ENCODE data around the gene LEUTX.
A peak's percentile ranks its signal among the peaks of the same experiment; 100 is the strongest.

The LEUTX gene

DNA sequence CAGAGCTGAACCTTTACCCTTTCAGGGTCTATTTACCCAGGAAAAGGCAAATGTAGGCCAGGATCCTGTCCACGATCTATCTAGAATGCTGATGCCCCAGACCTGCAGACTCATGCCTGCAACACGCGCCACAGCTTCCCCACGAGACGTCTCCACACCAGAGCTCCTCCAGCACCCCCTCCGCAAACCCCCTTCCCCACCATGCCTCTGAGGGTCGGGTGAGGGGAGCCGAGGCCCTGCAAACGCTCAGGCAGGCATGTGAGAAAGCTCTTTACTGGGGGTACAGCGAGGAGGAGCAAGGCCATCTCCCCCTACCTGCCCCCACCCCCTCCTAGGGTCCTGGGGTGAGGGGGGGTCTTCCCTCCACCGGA is 46.4 kb downstream of the LEUTX start:
- no peak for DNase-seq

DNA sequence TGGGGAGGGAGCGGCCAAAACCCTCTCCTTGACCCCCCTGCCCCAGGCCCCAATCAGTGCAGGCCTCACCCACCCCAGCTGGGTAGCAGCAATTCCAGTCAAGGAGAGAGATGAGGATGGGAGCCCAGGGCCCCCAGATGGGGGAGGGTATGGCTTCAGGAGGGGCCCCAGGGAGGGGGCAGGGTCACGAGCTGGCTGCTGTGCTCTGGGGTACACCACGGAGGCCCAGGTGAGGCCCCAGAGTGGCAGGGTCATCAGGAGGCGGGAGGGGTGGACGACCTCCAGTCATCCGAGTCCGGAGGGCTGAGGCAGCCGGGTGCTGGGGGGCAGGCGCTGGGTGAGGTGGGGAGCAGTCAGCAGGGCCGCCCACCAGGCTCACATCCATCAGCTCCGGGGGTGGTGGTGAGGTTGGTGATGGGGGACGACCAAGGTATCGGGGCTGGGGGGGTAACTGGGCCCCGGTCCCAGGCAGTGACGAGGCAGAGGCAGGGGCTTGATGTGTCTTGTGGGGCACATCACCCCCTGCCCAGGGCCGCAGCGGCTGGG is 47.0 kb downstream of the LEUTX start:
- no peak for DNase-seq

DNA sequence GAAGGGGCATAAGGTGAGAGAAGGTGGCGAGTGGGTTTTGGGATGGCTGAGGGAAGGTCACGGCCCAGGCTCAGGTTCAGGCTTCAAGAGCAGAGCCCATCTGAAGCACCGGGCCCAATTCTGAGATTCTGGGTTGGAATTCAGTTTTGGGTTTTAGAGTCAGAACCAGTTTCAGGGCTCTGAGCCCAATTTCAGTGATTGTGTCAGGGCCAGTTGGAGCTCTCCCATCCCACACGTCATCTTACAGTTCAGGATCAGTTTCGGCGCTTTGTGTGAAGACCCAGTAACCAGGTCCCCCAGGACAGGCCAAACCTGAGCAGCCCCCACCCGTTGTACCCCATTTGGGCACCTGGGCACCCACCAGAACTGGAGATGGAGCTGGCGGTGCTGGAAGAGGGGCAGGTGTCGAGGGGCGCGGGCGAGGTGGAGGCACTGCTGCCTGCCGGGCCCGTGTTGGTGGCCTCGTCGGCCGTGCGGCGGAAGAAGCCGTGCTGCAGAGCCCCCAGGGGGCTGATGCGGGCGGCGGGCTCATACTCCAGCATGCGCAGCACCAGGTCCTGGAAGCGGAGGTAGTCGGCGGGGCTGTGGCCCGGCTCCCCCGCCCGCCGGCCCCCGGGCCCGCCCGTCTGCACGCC is 47.8 kb downstream of the LEUTX start:
- no peak for DNase-seq

DNA sequence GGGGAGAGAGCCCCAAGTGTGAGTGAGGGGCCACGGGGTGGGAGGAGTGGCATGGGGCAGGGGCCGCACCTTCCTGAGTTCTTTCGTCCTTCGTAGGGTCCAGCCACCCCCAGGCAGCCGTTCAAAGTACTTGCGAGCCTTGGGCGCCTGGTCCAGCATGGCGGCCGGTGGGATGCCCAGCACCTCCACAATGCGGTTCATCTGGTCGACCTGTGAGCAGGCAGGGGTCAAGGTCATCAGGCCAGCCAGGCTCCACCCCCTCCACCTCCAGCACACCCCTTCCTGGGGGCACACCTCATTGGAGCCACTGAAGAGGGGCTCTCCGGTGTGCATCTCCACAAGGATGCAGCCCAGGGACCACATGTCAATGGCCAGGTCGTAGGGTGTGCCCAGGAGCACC is 48.6 kb downstream of the LEUTX start:
- no peak for DNase-seq

DNA sequence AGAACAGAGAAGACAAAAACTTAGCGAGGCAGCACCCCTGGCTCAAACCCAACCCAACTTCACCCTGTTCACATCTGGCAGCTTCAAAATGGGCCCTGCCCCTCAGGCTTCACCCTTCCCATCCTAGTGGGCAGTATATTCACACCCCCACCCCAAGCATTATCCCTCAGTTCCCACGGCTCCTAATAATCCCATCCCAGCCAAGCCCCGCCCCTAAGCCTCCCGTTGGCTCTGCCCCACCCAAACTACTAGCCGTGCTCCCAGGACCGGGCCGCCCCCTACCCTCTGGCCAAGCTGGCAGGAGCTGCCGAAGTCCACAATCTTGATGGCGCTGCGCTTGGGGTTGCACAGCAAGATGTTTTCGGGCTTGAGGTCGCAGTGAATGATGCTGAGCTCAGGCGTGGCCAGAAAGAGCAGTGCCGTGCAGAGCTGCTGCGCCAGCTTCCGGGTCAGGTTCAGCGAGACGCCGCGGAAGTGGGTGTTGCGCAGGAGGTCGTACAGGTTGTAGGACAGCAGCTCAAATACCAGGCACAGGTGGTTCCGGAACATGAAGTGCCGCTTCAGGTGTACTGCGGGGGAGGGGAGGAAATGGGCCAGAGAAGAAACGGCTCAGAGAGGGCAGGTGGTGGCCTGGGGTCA is 49.5 kb downstream of the LEUTX start:
- no peak for DNase-seq

DNA sequence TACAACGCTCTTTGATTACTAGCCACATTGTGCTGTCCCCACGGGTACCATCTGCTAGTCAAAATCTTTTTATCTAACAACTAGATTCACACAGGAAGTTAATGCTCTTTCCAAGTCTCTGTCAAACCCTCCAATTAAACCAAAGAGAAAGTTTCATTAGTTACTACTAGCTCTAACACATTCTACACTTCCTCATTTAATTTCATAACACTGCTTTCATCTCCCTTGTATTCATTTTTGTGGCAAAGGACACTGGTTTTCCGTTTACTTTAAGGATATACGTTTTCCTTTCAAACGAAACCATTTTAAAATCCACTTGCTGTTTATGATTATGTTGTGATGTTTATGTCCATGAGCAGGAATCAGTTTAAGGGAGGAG is 50.0 kb downstream of the LEUTX start:
- no peak for DNase-seq

DNA sequence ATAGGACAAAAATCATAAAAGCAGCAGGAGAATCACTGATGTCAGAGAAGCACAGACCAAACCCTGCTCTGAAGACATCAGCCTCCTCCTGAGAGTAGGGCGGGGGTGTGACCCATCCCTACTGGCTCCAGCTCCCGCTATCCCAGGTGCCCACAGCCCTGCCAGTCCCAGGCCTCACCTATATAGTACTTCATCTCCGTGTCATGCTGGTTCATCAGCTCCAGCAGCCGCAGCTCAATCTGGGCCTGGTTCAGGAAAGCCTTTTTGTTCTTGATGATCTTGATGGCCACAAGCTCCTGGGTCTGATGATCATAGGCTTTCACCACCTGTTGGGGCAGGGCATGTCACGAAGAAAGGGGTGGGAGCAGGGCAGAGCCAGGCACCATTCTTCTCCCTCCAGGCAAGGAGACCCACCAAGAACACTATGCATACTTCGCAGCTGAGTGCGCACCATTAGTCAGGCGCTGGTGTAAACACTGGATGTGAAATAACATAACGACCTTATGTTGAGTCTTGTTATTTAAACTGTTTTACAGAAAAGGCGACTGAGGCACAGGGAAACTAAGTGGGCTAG is 51.1 kb downstream of the LEUTX start:
- no peak for DNase-seq

DNA sequence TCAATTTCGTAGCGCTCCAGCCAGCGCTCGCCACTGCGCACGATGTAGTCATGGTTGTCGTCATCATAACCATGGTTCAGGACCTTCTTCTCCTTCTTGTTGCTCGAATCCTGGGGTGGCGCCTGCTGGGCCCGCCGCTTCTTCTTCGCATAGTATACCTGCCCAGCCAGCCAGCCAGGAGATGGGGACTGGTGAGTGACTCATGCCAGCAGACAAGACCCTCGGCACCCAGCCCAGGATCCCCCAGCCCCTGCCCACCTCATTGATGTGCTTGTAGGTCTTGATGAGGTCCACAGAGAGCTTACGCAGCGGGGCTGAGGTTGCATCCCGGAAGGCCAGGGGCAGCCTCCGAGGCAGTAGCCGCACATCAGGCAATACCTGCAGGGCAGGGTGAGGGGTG is 51.8 kb downstream of the LEUTX start:
- DNase-seq = no peak

DNA sequence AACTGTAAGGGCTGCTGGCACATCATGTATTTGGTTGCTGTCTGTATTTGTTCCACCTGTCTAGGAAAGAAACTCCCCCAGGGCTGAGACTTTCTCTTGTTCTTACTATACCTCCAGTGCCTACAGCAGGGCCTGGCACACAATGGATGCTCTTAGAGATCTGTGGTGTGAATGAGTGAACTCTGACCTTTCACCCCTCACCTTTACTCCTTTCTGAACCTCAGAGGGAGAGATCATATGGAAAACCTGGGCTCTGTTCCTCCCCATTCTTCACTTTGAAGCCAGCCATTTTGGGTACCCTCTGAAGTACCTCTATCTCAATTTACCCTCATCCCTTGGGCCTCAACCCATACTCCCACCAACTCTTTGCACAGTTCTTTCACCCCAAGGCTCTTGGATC is 52.2 kb downstream of the LEUTX start:
- DNase-seq = no peak

DNA sequence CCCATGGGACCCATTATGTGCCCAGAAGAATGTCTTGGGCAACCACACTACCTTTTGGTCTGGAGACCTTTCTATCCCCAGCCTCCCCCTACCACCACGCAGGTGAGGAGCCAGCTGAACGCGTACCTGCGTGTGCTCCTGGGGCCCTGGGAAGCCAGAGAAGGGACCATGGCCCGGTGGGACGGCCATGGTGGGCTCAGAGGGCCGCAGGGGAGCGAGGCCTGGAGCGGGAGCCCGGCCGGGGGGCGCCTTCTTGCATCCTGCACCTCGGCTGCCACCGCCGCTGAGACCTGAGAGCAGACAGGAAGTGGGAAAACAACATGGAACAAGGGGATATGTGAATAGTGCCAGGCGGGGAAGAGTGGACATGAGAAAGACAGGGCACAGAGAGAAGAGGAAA is 53.0 kb downstream of the LEUTX start:
- no peak for DNase-seq

DNA sequence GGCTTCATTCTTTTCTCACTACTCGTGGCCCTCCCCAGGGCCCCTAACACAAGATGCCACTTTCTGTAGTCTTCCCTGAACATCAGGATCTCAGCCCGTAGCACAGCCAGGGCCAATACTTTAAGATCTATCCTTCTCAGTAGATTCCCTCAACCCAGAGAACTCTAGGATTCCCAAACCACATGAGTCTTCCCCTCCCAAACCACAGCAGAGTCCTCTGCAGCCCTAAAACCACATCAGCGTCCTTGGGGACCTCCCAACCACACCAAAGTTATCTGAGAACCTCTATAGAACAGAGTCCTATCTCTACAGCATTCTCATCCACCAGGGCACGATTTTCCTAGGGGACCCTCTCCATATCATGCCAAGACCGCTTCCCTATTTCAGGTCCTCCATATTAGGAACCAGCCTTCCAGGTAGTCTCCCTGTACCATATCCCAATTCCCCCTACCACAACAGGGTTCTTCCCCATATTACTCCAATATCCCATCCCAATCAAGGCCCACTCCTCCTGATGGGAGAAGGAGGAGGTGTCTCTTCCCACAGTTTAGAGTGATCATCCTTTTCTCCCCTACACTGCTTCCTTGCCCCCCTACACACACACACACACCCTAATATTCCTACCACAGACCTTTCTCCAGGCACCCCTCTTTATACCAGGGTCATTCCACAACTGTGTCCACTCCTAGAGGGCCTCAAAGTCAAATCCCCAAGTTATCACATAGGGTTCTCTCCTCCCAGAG is 53.9 kb downstream of the LEUTX start:
- DNase-seq = no peak

DNA sequence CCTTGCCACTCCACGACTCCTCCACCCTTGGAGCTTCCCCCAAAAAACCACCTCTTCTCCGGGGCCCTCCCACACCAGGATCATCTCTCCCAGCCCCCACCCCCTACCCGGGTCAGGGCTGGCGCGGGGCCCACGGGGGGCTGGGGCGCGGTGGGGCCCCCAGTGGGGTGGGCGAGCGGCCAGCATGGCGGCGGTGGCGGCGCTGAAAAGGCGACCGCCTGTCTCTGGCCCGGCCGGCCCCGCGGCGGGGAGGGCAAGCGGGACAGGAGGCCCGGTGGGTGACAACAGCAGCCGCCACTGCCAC is 54.5 kb downstream of the LEUTX start:
- no peak for DNase-seq

DNA sequence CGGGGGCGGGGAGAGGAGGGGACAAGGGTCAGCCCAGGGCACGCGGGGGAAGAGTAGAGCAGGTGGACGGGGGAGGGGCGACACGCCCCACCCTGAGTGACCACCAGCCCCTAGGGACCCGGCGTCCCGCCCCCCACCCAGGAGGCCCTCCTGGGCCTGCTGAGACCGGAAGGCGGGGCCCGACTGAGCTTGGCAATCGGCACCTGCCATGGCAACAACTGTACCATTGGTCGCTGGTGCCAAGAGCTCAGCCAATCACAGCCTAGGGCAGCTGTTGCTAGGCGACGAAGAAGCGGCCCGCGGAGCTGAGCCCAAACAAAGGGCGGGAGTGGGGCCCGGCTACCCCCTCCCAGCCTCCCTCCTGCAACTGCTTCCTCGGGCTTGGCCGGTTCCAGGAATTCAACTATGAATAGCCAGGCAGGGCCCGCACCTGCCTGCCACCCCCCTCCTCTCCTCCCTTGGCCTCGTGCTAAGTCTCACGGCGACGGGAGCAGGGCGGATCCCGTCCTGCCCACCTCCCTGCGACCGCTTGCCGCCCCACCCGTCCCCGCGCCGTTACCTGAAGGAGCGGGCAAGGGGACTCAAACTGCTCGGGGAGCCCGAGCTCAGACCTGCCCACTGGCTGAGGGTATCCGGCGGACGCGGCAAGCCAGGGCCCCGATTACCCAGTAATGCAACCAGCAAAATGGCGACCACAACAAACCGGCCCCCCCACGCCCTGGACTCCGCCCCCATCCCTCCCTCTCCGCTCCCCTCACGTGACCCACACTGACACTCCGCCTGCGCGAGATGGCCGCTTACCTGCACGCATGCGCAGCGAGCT is 55.0 kb downstream of the LEUTX start, which contains the start of gene DYRK1B:
Gene DYRK1B, minus strand, starts transcription at position 699 of the 823 bp plus-strand sequence. CDS start 2,295 bp downstream, outside the sequence.
- DNase-seq = peak; percentile 94

DNA sequence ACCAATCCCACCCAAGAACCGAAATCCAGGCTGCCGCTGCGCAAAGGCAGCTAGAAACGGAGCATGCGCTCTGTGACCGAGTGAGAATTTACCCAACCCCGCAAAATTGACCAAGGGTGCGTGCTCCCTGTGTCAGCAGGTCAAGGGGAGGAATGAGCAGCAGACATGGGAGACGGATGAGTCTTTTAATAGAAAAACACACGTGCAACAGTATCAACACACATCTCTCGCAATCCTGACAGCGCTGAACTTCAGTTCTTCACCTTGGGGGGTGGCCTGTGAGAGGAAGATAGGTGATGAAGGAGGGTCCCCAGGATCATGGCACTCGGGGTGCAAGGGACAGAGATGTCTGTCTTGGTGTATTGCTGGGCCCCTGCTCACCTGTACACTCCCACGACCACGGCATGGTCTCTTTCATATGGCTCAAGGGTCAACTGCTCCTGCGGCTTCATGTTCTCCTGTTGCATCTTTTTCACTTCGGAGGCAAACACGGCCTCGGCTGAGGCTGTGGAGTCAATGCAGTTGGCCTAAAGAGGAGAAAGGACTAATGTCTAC is 55.7 kb downstream of the LEUTX start:
- DNase-seq = no peak

Data from NCI-H226 (cell line).